GM23338 (cell line): ENCODE data around the gene SEMA3E. TPM values are rescaled to one million over a fixed set of nuclear protein-coding genes. Genes with fewer than 3 reads are reported as not detected.

Experiments used
- ATAC-seq: fragments of 200-7000 bp; cut with Tn5 transposase; 3 replicates; pipeline ENCODE4 v1.9.1; 2020
- DNase-seq: peaks from one replicate; pipeline ENCODE4 v3.0.0-alpha.2; 2015; ENCODE audit warnings: low spot score
- H2AFZ ChIP-seq: fragments of 200-600 bp; sonication (generic); 2 replicates; pipeline ENCODE4 v1.8.0; 2016; ENCODE audit warnings: antibody characterized with exemption, mild to moderate bottlenecking, moderate library complexity
- H3F3A ChIP-seq: fragments of 200-600 bp; sonication (generic); replicated peaks from 2 replicates; pipeline ENCODE4 v1.8.0; 2017; ENCODE audit warnings: antibody characterized with exemption, mixed run types, low read depth
- H3K27ac ChIP-seq: fragments of 200-600 bp; sonication (generic); 2 replicates; pipeline ENCODE4 v1.6.1; 2016; ENCODE audit warnings: low read depth
- H3K27me3 ChIP-seq: fragments of 200-600 bp; sonication (generic); 2 replicates; pipeline ENCODE4 v1.8.0; 2016; ENCODE audit warnings: mild to moderate bottlenecking, mixed run types, moderate library complexity; ENCODE audit not compliant: insufficient read depth
- H3K36me3 ChIP-seq: fragments of 200-600 bp; sonication (generic); 2 replicates; pipeline ENCODE4 v1.8.0; 2016; ENCODE audit warnings: mild to moderate bottlenecking; ENCODE audit not compliant: insufficient read depth
- H3K4me1 ChIP-seq: fragments of 200-600 bp; sonication (generic); 2 replicates; pipeline ENCODE4 v1.8.0; 2016; ENCODE audit warnings: mild to moderate bottlenecking, moderate library complexity; ENCODE audit not compliant: insufficient read depth
- H3K4me2 ChIP-seq: fragments of 200-600 bp; sonication (generic); 2 replicates; pipeline ENCODE4 v1.7.1; 2017; ENCODE audit warnings: mixed run types
- H3K4me3 ChIP-seq: fragments of 200-600 bp; sonication (generic); 2 replicates; pipeline ENCODE4 v1.6.1; 2016; ENCODE audit warnings: mixed run types
- H3K79me2 ChIP-seq: fragments of 200-600 bp; sonication (generic); replicated peaks from 2 replicates; pipeline ENCODE4 v1.8.0; 2017; ENCODE audit warnings: mild to moderate bottlenecking; ENCODE audit not compliant: insufficient read depth
- H3K9me2 ChIP-seq: fragments of 200-600 bp; sonication (generic); 2 replicates; pipeline ENCODE4 v1.8.0; 2017; ENCODE audit not compliant: insufficient read depth
- H4K20me1 ChIP-seq: fragments of 200-600 bp; sonication (generic); replicated peaks from 2 replicates; pipeline ENCODE4 v1.8.0; 2017; ENCODE audit warnings: mild to moderate bottlenecking; ENCODE audit not compliant: insufficient read depth
- H3K27ac Mint-ChIP-seq: 2 replicates; pipeline ENCODE4 v1.8.0; 2020; ENCODE audit warnings: inconsistent platforms, mild to moderate bottlenecking, moderate library complexity, mixed read lengths
- H3K27me3 Mint-ChIP-seq: 3 replicates; pipeline ENCODE4 v1.8.0; 2022; ENCODE audit warnings: low read depth, mild to moderate bottlenecking, moderate library complexity, mixed read lengths, inconsistent platforms; ENCODE audit not compliant: insufficient read depth, poor library complexity
- H3K36me3 Mint-ChIP-seq: 3 replicates; pipeline ENCODE4 v1.8.0; 2021; ENCODE audit warnings: low read depth, mild to moderate bottlenecking, inconsistent platforms, moderate library complexity, mixed read lengths
- H3K4me1 Mint-ChIP-seq: 3 replicates; pipeline ENCODE4 v1.8.0; 2020; ENCODE audit warnings: mild to moderate bottlenecking, inconsistent platforms, mixed read lengths
- H3K4me3 Mint-ChIP-seq: 3 replicates; pipeline ENCODE4 v1.8.0; 2021; ENCODE audit warnings: moderate library complexity, mild to moderate bottlenecking, inconsistent platforms, mixed read lengths
- H3K9me3 Mint-ChIP-seq: 3 replicates; pipeline ENCODE4 v1.8.0; 2020; ENCODE audit warnings: moderate library complexity, mild to moderate bottlenecking, inconsistent platforms, mixed read lengths
- CREB1 ChIP-seq: fragments of 250-450 bp; sonication (Bioruptor Pico); IDR thresholded peaks from 2 replicates; pipeline ENCODE4 v1.5.0; 2020; ENCODE audit warnings: low read depth, mild to moderate bottlenecking, moderate library complexity
- CTCF ChIP-seq, 2 experiments: fragments of 200-600 bp in 1 of 2; sonication (generic) in 1 of 2; conservative IDR thresholded peaks; 2 replicates each; pipeline versions ENCODE4 v1.5.1 to v1.6.1; 2016 to 2017; ENCODE audit warnings: antibody characterized with exemption in 2 of 2, low read depth in 2 of 2, mild to moderate bottlenecking in 2 of 2, moderate library complexity in 1 of 2
- ETS1 ChIP-seq: IDR thresholded peaks from 2 replicates; pipeline ENCODE4 v1.6.1; 2016; ENCODE audit warnings: antibody characterized with exemption
- EZH2 ChIP-seq: fragments of 200-600 bp; sonication (generic); IDR thresholded peaks from one replicate; pipeline ENCODE4 v1.8.0; 2017; ENCODE audit warnings: antibody characterized with exemption, mild to moderate bottlenecking, low read depth; ENCODE audit not compliant: unreplicated experiment
- EZH2phosphoT487 ChIP-seq: fragments of 200-600 bp; sonication (generic); IDR thresholded peaks from one replicate; pipeline ENCODE4 v1.8.1; 2018; ENCODE audit warnings: antibody characterized with exemption; ENCODE audit not compliant: unreplicated experiment
- JUNB ChIP-seq: IDR thresholded peaks from one replicate; pipeline ENCODE4 v1.6.1; 2016; ENCODE audit warnings: antibody characterized with exemption; ENCODE audit not compliant: unreplicated experiment
- NANOG ChIP-seq: IDR thresholded peaks from 2 replicates; pipeline ENCODE4 v1.6.1; 2016; ENCODE audit warnings: antibody characterized with exemption, borderline replicate concordance
- POLR2AphosphoS5 ChIP-seq: IDR thresholded peaks from 2 replicates; pipeline ENCODE4 v1.6.1; 2016; ENCODE audit warnings: antibody characterized with exemption, low read depth
- STAT1 ChIP-seq: IDR thresholded peaks from one replicate; pipeline ENCODE4 v1.6.1; 2016; ENCODE audit warnings: antibody characterized with exemption; ENCODE audit not compliant: unreplicated experiment
- ZNF114 ChIP-seq: fragments of 250-450 bp; sonication (Bioruptor Pico); IDR thresholded peaks from 2 replicates; pipeline ENCODE4 v1.5.0; 2020; ENCODE audit warnings: mild to moderate bottlenecking, moderate library complexity
- ZNF331 ChIP-seq: fragments of 250-450 bp; sonication (Bioruptor Pico); IDR thresholded peaks from 2 replicates; pipeline ENCODE4 v1.5.0; 2020; ENCODE audit warnings: low read depth, mild to moderate bottlenecking, moderate library complexity
- ZNF462 ChIP-seq: fragments of 250-450 bp; sonication (Bioruptor Pico); IDR thresholded peaks from 2 replicates; pipeline ENCODE4 v1.5.0; 2020; ENCODE audit warnings: mild to moderate bottlenecking, moderate library complexity
- polyA plus RNA-seq: library from polyadenylated mRNA; unstranded; fragments of >200 nt; fragmentation: Nextera tagmentation; extraction: Ambion mirVana; gene quantifications from 2 replicates; pipeline ENCODE4 v1.2.1, GENCODE V29; 2016
- total RNA-seq: library from RNA; depleted of rRNA; stranded (reverse); fragments of >200 nt; shearing (Covaris generic); gene quantifications from 2 replicates; pipeline ENCODE4 v1.2.3, GENCODE V29; 2014
- TF ChIP-seq, protein P1 (sequence below): IDR thresholded peaks from one replicate; pipeline ENCODE4 v1.6.1; 2018; ENCODE audit warnings: antibody characterized with exemption; ENCODE audit not compliant: unreplicated experiment

The SEMA3E gene
- total and polyA plus RNA-seq, 2 experiments from 2014 or later, result 5.4 to 15.7 TPM

DNA sequence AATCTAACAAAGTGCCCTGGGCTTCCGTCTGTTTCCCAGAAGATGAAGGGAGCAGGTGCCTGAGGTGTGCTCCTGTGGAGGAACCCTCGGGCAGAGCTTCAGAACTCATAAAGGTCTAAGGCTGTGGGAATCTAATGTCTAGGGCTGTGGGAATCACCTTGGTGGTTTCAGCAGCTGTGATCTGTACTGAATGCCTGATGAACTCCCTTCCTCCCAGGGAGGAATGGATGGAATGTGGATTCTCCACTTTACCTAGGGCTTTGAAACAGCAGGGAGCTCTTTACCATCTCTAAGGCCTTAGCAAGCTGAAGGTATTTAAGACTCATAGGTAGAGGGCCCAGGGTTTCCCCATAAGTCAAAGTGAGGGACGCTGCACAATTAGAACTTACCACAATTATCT lies 36.0 kb upstream of the SEMA3E start:
- Histone ChIP-seq H2AFZ (no peak overlapping the region), H3F3A (no peaks in the 10 kb centered on the region), H4K20me1 (no peaks in the 10 kb centered on the region), H3K4me1 (peaks cover 25% of the 10 kb centered on the region; the same call in 1 of the 2 replicates), H3K27ac (peak overlapping the region; percentile 4; the same call in 1 of the 2 replicates), H3K79me2 (no peaks in the 10 kb centered on the region), H3K9me2 (no peaks in the 10 kb centered on the region), H3K27me3 (peaks cover 44% of the 10 kb centered on the region), H3K4me3 (peak overlapping the region; percentile 17; the same call in 1 of the 2 replicates), H3K4me2 (peak overlapping the region; percentile 23), H3K36me3 (no peaks in the 10 kb centered on the region)
- Mint-ChIP-seq H3K4me3 (peak overlapping the region; percentile 59), H3K4me1 (peaks cover 57% of the 10 kb centered on the region), H3K36me3 (no peaks in the 10 kb centered on the region), H3K27ac (peak overlapping the region; percentile 69), H3K9me3 (no peaks in the 10 kb centered on the region), H3K27me3 (peaks cover 10% of the 10 kb centered on the region)
- ATAC-seq, result peak; percentile 99
- peak; percentile 98 for DNase-seq
- TF ChIP-seq STAT1, result no peak
- TF ChIP-seq JUNB, result no peak
- no peak for TF ChIP-seq EZH2phosphoT487
- peak; percentile 98 for TF ChIP-seq ZNF114 (CRISPR knock-in tag)
- TF ChIP-seq NANOG, result peak; percentile 85
- no peak for TF ChIP-seq EZH2
- TF ChIP-seq POLR2AphosphoS5, result peak; percentile 81
- peak; percentile 54 for TF ChIP-seq CREB1
- TF ChIP-seq CTCF (conservative IDR thresholded peaks at IDR 0.05; ENCODE audit: low read depth in 2 of 2), result 0 out of 4 replicates have a peak, but pooled peaks of 1 of the 2 experiments have one; percentile 3
- TF ChIP-seq, protein P1, sequence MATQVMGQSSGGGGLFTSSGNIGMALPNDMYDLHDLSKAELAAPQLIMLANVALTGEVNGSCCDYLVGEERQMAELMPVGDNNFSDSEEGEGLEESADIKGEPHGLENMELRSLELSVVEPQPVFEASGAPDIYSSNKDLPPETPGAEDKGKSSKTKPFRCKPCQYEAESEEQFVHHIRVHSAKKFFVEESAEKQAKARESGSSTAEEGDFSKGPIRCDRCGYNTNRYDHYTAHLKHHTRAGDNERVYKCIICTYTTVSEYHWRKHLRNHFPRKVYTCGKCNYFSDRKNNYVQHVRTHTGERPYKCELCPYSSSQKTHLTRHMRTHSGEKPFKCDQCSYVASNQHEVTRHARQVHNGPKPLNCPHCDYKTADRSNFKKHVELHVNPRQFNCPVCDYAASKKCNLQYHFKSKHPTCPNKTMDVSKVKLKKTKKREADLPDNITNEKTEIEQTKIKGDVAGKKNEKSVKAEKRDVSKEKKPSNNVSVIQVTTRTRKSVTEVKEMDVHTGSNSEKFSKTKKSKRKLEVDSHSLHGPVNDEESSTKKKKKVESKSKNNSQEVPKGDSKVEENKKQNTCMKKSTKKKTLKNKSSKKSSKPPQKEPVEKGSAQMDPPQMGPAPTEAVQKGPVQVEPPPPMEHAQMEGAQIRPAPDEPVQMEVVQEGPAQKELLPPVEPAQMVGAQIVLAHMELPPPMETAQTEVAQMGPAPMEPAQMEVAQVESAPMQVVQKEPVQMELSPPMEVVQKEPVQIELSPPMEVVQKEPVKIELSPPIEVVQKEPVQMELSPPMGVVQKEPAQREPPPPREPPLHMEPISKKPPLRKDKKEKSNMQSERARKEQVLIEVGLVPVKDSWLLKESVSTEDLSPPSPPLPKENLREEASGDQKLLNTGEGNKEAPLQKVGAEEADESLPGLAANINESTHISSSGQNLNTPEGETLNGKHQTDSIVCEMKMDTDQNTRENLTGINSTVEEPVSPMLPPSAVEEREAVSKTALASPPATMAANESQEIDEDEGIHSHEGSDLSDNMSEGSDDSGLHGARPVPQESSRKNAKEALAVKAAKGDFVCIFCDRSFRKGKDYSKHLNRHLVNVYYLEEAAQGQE, result no peak
- TF ChIP-seq ZNF462 (CRISPR knock-in tag), result peak; percentile 99
- TF ChIP-seq ZNF331, result no peak
- TF ChIP-seq ETS1, result no peak
